Liver (tissue), 9 donors: ENCODE results near the gene ATL2. TPM values are rescaled to one million over a fixed set of nuclear protein-coding genes. Genes with fewer than 3 reads are reported as not detected.
"Not testable (repeated sequence)": the region's sequence is repeated elsewhere in the genome, so short reads cannot be mapped to it uniquely, and the experiment has no call there.

Experiments
- DNase-seq: peaks from one replicate; pipeline ENCODE4 v3.0.0-alpha.2; 2017; ENCODE audit warnings: low spot score
- H3K27ac ChIP-seq, 2 donors: one replicate each; pipeline ENCODE4 v1.7.0; 2013; ENCODE audit warnings: inconsistent platforms in 2 of 2, low read length in 2 of 2, control low read depth in 1 of 2, low read depth in 1 of 2, mild to moderate bottlenecking in 1 of 2
- H3K27me3 ChIP-seq, 4 donors: one replicate each; pipeline versions ENCODE4 v1.6.1 to v1.7.0; 2013; ENCODE audit warnings: low read length in 3 of 4, inconsistent platforms in 1 of 4, mild to moderate bottlenecking in 1 of 4, moderate library complexity in 1 of 4; ENCODE audit not compliant: control insufficient read depth in 4 of 4, insufficient read depth in 4 of 4
- H3K36me3 ChIP-seq, 4 donors: one replicate each; pipeline versions ENCODE4 v1.6.1 to v1.7.0; 2013; ENCODE audit warnings: low read length in 3 of 4, mild to moderate bottlenecking in 3 of 4, low read depth in 1 of 4, moderate library complexity in 1 of 4; ENCODE audit not compliant: control insufficient read depth in 4 of 4, insufficient read depth in 3 of 4
- H3K4me1 ChIP-seq, 4 donors: one replicate each; pipeline versions ENCODE4 v1.6.1 to v1.7.0; 2013; ENCODE audit warnings: low read length in 3 of 4, mild to moderate bottlenecking in 3 of 4, moderate library complexity in 1 of 4; ENCODE audit not compliant: control insufficient read depth in 4 of 4, insufficient read depth in 4 of 4
- H3K4me3 ChIP-seq, 3 donors: one replicate each; pipeline versions ENCODE4 v1.6.1 to v1.7.0; 2013; ENCODE audit warnings: low read length in 3 of 3, control low read depth in 1 of 3, low read depth in 1 of 3, mild to moderate bottlenecking in 1 of 3
- H3K9ac ChIP-seq, 2 donors: one replicate each; pipeline ENCODE4 v1.7.0; 2013; ENCODE audit warnings: low read length in 2 of 2, mild to moderate bottlenecking in 2 of 2, moderate library complexity in 2 of 2, control low read depth in 1 of 2, low read depth in 1 of 2
- H3K9me3 ChIP-seq, 4 donors: one replicate each; pipeline versions ENCODE4 v1.6.1 to v1.7.0; 2013; ENCODE audit warnings: low read length in 3 of 4; ENCODE audit not compliant: control insufficient read depth in 4 of 4
- FOXA1 ChIP-seq: IDR thresholded peaks from 2 replicates; pipeline ENCODE4 v1.6.1; 2016; ENCODE audit warnings: antibody characterized with exemption
- JUND ChIP-seq, 2 donors: IDR thresholded peaks; 2 replicates each; pipeline ENCODE4 v1.6.1; 2016; ENCODE audit warnings: antibody characterized with exemption in 2 of 2
- NR2F2 ChIP-seq: IDR thresholded peaks from 2 replicates; pipeline ENCODE4 v1.6.1; 2016; ENCODE audit warnings: antibody characterized with exemption
- RXRA ChIP-seq, 2 donors: IDR thresholded peaks; 2 replicates each; pipeline ENCODE4 v1.6.1; 2017 to 2018; ENCODE audit warnings: antibody characterized with exemption in 2 of 2, mild to moderate bottlenecking in 1 of 2
- SP1 ChIP-seq: IDR thresholded peaks from 2 replicates; pipeline ENCODE4 v1.6.1; 2018; ENCODE audit warnings: antibody characterized with exemption, mild to moderate bottlenecking
- TAF1 ChIP-seq: conservative IDR thresholded peaks from 2 replicates; pipeline ENCODE4 v1.6.1; 2016; ENCODE audit warnings: antibody characterized with exemption, mild to moderate bottlenecking
- YY1 ChIP-seq: IDR thresholded peaks from 2 replicates; pipeline ENCODE4 v1.6.1; 2016; ENCODE audit warnings: antibody characterized with exemption, mild to moderate bottlenecking
- WGBS: extraction: QIAGEN DNeasy Blood & Tissue Kit; methylation state at CpG from one replicate; pipeline ENCODE4 v1.1.7; 2013; 5-methylcytosine and 5-hydroxymethylcytosine counted together
- polyA plus RNA-seq, 2 donors: library from polyadenylated mRNA; stranded (reverse) in 1 of 2; unstranded in 1 of 2; fragments of 200-250 nt in 1 of 2; fragments of >200 nt in 1 of 2; fragmentation: Nextera tagmentation in 1 of 2; extraction: Ambion mirVana in 1 of 2; gene quantifications; one replicate each; pipeline versions ENCODE4 v1.2.1 to v1.2.3, GENCODE V29; 2013 to 2015
- total RNA-seq, 2 donors: library from RNA; depleted of rRNA; stranded (reverse); fragments of >200 nt; gene quantifications; one replicate each; pipeline ENCODE4 v1.2.3, GENCODE V29; 2014
- TF ChIP-seq, protein P1 (sequence below): IDR thresholded peaks from 2 replicates; pipeline ENCODE4 v1.6.1; 2016; ENCODE audit warnings: antibody characterized with exemption
- TF ChIP-seq, protein P2 (sequence below): IDR thresholded peaks from 2 replicates; pipeline ENCODE4 v1.6.1; 2016; ENCODE audit warnings: antibody characterized with exemption, mild to moderate bottlenecking
- TF ChIP-seq, protein P3 (sequence below): fragments of 150-350 bp; IDR thresholded peaks from 2 replicates; pipeline ENCODE4 v1.5.1; 2017; ENCODE audit warnings: improper control_type of control experiment, low read depth, low read length; ENCODE audit not compliant: missing input control
- donor health status: healthy.
- donor health status: healthy.
- donor health status: healthy.
- donor health status: healthy.
- donor health status: healthy.

ATL2 gene
- total and polyA plus RNA-seq, 4 donors, result 21.0 to 163 (median 45.8) TPM

DNA sequence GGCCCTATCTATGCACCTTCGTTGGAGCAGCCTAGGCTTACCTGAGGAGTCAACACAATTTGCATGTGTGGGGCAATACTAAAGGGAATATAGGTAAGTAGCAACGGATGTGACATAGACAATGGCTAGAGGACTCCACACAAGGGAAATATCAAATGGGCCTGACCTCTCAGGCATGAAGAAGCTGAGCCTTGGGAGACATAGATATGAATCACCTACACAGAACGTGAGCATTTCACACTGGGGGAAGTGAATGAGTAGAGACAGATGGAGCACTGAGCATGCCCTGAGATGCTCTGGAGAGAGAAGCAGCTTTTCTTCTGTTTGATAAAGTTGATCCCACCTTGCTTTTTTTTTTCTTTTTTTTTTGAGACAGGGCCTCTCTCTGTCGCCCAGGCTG, 97.9 kb downstream of the ATL2 start:
- H3K9ac ChIP-seq, result no peak overlapping the region
- no peak overlapping the region for H3K27ac ChIP-seq
- no peak for DNase-seq
- peaks cover 0 to 9% (median 4%) of the 10 kb centered on the region in 4 donors for H3K4me1 ChIP-seq
- H3K27me3 ChIP-seq, result no peaks in the 10 kb centered on the region
- H3K4me3 ChIP-seq, result no peak overlapping the region
- no peaks in the 10 kb centered on the region for H3K9me3 ChIP-seq
- no peaks in the 10 kb centered on the region for H3K36me3 ChIP-seq
- TF ChIP-seq JUND (IDR thresholded peaks at IDR 0.05) (no peak), SP1 (no peak), FOXA1 (no peak)
- TF ChIP-seq, protein P1, sequence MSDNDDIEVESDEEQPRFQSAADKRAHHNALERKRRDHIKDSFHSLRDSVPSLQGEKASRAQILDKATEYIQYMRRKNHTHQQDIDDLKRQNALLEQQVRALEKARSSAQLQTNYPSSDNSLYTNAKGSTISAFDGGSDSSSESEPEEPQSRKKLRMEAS, result no peak
- WGBS, result 76% methylated on average over 4 of the region's 4 CpGs

DNA sequence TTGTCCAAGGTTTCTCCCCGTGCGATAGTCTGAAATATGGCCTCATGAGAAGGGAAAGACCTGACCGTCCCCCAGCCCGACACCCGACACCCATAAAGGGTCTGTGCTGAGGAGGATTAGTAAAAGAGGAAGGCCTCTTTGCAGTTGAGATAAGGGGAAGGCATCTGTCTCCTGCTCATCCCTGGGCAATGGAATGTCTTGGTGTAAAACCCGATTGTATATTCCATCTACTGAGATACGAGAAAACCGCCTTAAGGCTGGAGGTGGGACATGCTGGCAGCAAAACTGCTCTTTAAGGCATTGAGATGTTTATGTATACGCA, 99.0 kb downstream of the ATL2 start:
- H3K36me3 ChIP-seq, H3K27ac ChIP-seq, H3K4me3 ChIP-seq, DNase-seq, H3K27me3 ChIP-seq, H3K4me1 ChIP-seq, H3K9ac ChIP-seq, H3K9me3 ChIP-seq: not testable (repeated sequence)
- WGBS, result 91% methylated on average over 9 of the region's 9 CpGs

DNA sequence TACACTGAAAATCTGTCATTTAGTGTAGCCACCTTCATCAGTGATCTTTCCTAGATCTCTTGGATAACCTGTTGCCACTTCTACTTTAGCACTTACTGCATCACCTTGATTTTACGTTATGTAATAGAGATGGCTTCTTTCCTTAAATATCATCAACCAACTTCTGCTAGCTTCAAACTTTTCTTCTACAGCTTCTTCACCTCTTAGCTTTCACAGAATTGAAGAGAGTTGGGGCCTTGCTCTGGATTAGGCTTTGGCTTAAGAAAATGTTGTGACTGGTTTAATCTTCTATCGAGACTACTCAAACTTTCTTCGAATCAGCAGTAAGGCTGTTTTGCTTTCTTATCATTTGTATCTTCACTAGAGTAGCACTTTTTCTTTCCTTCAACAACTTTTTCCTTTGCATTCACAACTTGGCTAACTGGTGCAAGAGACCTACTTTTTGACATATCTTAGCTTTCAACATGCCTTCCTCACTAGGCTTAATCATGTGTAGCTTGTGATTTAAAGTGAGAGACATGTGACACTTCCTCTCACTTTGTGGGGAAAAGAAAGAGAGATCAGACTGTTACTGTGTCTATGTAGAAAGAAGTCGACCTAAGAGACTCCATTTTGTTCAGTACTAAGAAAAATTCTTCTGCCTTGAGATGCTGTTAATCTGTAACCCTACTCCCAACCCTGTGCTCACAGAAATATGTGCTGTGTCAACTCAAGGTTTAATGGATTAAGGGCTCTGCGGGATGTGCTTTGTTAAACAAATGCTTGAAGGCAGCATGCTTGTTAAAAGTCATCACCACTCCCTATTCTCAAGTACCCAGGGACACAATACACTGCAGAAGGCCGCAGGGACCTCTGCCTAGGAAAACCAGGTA, 99.6 kb downstream of the ATL2 start:
- no peak overlapping the region for H3K27ac ChIP-seq
- 64% methylated on average over 6 of the region's 6 CpGs for WGBS
- H3K9me3 ChIP-seq, result no peaks in the 10 kb centered on the region
- peaks cover 0 to 9% (median 4%) of the 10 kb centered on the region in 4 donors for H3K4me1 ChIP-seq
- H3K36me3 ChIP-seq, result no peaks in the 10 kb centered on the region
- TF ChIP-seq YY1, result no peak
- TF ChIP-seq, protein P2, sequence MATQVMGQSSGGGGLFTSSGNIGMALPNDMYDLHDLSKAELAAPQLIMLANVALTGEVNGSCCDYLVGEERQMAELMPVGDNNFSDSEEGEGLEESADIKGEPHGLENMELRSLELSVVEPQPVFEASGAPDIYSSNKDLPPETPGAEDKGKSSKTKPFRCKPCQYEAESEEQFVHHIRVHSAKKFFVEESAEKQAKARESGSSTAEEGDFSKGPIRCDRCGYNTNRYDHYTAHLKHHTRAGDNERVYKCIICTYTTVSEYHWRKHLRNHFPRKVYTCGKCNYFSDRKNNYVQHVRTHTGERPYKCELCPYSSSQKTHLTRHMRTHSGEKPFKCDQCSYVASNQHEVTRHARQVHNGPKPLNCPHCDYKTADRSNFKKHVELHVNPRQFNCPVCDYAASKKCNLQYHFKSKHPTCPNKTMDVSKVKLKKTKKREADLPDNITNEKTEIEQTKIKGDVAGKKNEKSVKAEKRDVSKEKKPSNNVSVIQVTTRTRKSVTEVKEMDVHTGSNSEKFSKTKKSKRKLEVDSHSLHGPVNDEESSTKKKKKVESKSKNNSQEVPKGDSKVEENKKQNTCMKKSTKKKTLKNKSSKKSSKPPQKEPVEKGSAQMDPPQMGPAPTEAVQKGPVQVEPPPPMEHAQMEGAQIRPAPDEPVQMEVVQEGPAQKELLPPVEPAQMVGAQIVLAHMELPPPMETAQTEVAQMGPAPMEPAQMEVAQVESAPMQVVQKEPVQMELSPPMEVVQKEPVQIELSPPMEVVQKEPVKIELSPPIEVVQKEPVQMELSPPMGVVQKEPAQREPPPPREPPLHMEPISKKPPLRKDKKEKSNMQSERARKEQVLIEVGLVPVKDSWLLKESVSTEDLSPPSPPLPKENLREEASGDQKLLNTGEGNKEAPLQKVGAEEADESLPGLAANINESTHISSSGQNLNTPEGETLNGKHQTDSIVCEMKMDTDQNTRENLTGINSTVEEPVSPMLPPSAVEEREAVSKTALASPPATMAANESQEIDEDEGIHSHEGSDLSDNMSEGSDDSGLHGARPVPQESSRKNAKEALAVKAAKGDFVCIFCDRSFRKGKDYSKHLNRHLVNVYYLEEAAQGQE, result no peak
- no peak for TF ChIP-seq TAF1
- TF ChIP-seq, protein P3, sequence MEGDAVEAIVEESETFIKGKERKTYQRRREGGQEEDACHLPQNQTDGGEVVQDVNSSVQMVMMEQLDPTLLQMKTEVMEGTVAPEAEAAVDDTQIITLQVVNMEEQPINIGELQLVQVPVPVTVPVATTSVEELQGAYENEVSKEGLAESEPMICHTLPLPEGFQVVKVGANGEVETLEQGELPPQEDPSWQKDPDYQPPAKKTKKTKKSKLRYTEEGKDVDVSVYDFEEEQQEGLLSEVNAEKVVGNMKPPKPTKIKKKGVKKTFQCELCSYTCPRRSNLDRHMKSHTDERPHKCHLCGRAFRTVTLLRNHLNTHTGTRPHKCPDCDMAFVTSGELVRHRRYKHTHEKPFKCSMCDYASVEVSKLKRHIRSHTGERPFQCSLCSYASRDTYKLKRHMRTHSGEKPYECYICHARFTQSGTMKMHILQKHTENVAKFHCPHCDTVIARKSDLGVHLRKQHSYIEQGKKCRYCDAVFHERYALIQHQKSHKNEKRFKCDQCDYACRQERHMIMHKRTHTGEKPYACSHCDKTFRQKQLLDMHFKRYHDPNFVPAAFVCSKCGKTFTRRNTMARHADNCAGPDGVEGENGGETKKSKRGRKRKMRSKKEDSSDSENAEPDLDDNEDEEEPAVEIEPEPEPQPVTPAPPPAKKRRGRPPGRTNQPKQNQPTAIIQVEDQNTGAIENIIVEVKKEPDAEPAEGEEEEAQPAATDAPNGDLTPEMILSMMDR, result no peak
- TF ChIP-seq NR2F2, result no peak
- no peak for TF ChIP-seq RXRA (IDR thresholded peaks at IDR 0.05)
- TF ChIP-seq SP1, result no peak
- DNase-seq, result no peak
- H3K4me3 ChIP-seq, result no peak overlapping the region
- H3K9ac ChIP-seq, result no peak overlapping the region
- no peaks in the 10 kb centered on the region for H3K27me3 ChIP-seq
